ENCODE results near the gene TESK2.

- TF ChIP-seq CTCF (IDR thresholded peaks at IDR 0.05 in 2 of 3, conservative IDR thresholded peaks at IDR 0.05 in 1 of 3; ENCODE audit: borderline replicate concordance in 1 of 3, insufficient read depth in 1 of 3, low read depth in 2 of 3, low read length in 2 of 3) (no peak), MAX (IDR thresholded peaks at IDR 0.05) (no peak), SIN3A (IDR thresholded peaks at IDR 0.05; ENCODE audit: low read depth) (no peak)
Measured at GRCh38 chr1:45345014-45345413, 145.9 kb downstream of the TESK2 start.
